Astrocyte (in vitro differentiated cells and primary cell): ENCODE data around the gene ITGB1BP1. TPM values are rescaled to one million over a fixed set of nuclear protein-coding genes. Genes with fewer than 3 reads are reported as not detected.

ENCODE experiments used
- DNase-seq: peaks from one replicate; pipeline ENCODE4 v3.0.0-alpha.2; 2010; ENCODE audit warnings: low read depth
- FAIRE-seq: peaks from 2 replicates; lab custom pipeline; 2011; peaks lifted over from hg19 to GRCh38; lab: Jason Lieb, UNC
- H2AFZ ChIP-seq: 2 replicates; pipeline ENCODE4 v1.6.0; 2012; ENCODE audit warnings: low read depth, low read length, inconsistent platforms
- H3K27ac ChIP-seq: 2 replicates; pipeline ENCODE4 v1.5.1; 2011; ENCODE audit warnings: low read depth, low read length, inconsistent platforms
- H3K27me3 ChIP-seq: 2 replicates; pipeline ENCODE4 v1.6.0; 2011; ENCODE audit warnings: low read length, inconsistent platforms; ENCODE audit not compliant: insufficient read depth
- H3K36me3 ChIP-seq: 2 replicates; pipeline ENCODE4 v1.5.1; 2011; ENCODE audit warnings: low read length, inconsistent platforms; ENCODE audit not compliant: insufficient read depth
- H3K4me1 ChIP-seq: 2 replicates; pipeline ENCODE4 v1.5.1; 2011; ENCODE audit warnings: low read length, inconsistent platforms; ENCODE audit not compliant: insufficient read depth
- H3K4me2 ChIP-seq: 2 replicates; pipeline ENCODE4 v1.6.0; 2012; ENCODE audit warnings: low read length, inconsistent platforms
- H3K4me3 ChIP-seq: 2 replicates; pipeline ENCODE4 v1.5.1; 2011; ENCODE audit warnings: low read depth, mild to moderate bottlenecking, low read length, inconsistent platforms; ENCODE audit not compliant: insufficient read depth
- H3K79me2 ChIP-seq: 2 replicates; pipeline ENCODE4 v1.6.0; 2012; ENCODE audit warnings: mild to moderate bottlenecking, low read length, inconsistent platforms; ENCODE audit not compliant: insufficient read depth
- H3K9ac ChIP-seq: 2 replicates; pipeline ENCODE4 v1.6.0; 2012; ENCODE audit warnings: mild to moderate bottlenecking, low read length, inconsistent platforms
- H3K9me3 ChIP-seq: 2 replicates; pipeline ENCODE4 v1.5.1; 2012; ENCODE audit warnings: low read depth, mild to moderate bottlenecking, low read length, inconsistent platforms; ENCODE audit not compliant: insufficient read depth
- H4K20me1 ChIP-seq: 2 replicates; pipeline ENCODE4 v1.6.0; 2012; ENCODE audit warnings: low read length, inconsistent platforms; ENCODE audit not compliant: insufficient read depth
- H3K27ac Mint-ChIP-seq: one replicate; pipeline ENCODE4 v1.8.0; 2021; ENCODE audit warnings: mild to moderate bottlenecking, mixed read lengths; ENCODE audit not compliant: unreplicated experiment
- H3K27me3 Mint-ChIP-seq: one replicate; pipeline ENCODE4 v1.8.0; 2021; ENCODE audit warnings: low read depth, mixed read lengths; ENCODE audit not compliant: unreplicated experiment
- H3K36me3 Mint-ChIP-seq: one replicate; pipeline ENCODE4 v1.8.0; 2021; ENCODE audit warnings: low read depth, mixed read lengths; ENCODE audit not compliant: unreplicated experiment
- H3K4me1 Mint-ChIP-seq: one replicate; pipeline ENCODE4 v1.8.0; 2021; ENCODE audit warnings: low read depth, mixed read lengths; ENCODE audit not compliant: unreplicated experiment
- H3K4me3 Mint-ChIP-seq: one replicate; pipeline ENCODE4 v1.8.0; 2021; ENCODE audit warnings: mild to moderate bottlenecking, moderate library complexity, mixed read lengths; ENCODE audit not compliant: unreplicated experiment
- H3K9me3 Mint-ChIP-seq: one replicate; pipeline ENCODE4 v1.8.0; 2021; ENCODE audit warnings: mild to moderate bottlenecking, mixed read lengths; ENCODE audit not compliant: unreplicated experiment
- EZH2 ChIP-seq: IDR thresholded peaks from 2 replicates; pipeline ENCODE4 v1.6.1; 2012; ENCODE audit warnings: mild to moderate bottlenecking, low read length, inconsistent platforms; ENCODE audit not compliant: insufficient read depth
- total RNA-seq: library from RNA; stranded (reverse); gene quantifications from 2 replicates; pipeline ENCODE4 v1.2.1, GENCODE V29; 2021
- TF ChIP-seq, protein P1 (sequence below): IDR thresholded peaks from 2 replicates; pipeline ENCODE4 v1.5.1; 2011; ENCODE audit warnings: low read depth, mild to moderate bottlenecking, inconsistent platforms, low read length, moderate library complexity; ENCODE audit not compliant: insufficient read depth

Gene ITGB1BP1
- total RNA-seq, 1 donor from 2014 or later, result 126 TPM

DNA sequence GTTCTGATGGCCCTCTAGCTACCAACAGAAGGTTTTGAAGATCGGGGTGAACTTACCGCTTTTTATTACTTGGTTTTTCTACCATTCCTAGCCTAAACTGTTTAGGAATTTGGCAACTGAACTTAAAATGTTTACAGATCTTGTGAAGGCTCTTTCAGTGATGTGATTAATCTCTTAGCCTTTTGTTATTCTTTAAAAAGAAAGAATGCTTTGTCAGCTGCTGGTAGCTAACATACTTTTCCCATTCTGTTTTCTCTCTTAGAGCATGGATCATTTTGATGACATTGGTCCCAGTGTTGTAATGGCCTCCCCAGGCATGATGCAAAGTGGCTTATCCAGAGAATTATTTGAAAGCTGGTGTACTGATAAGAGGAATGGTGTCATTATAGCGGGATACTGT is 18.2 kb upstream of the ITGB1BP1 start:
- Histone ChIP-seq H3K9me3 (no peaks in the 10 kb centered on the region), H2AFZ (no peak overlapping the region), H4K20me1 (no peaks in the 10 kb centered on the region), H3K79me2 (no peaks in the 10 kb centered on the region), H3K27ac (no peak overlapping the region), H3K9ac (no peak overlapping the region), H3K4me3 (no peak overlapping the region), H3K27me3 (no peaks in the 10 kb centered on the region), H3K36me3 (peaks cover 44% of the 10 kb centered on the region), H3K4me2 (no peak overlapping the region), H3K4me1 (no peaks in the 10 kb centered on the region)
- Mint-ChIP-seq H3K36me3 (peaks cover 14% of the 10 kb centered on the region), H3K27ac (no peak overlapping the region), H3K27me3 (no peaks in the 10 kb centered on the region), H3K9me3 (no peaks in the 10 kb centered on the region), H3K4me3 (no peak overlapping the region), H3K4me1 (peaks cover 3% of the 10 kb centered on the region)
- DNase-seq (peak; percentile 24), FAIRE-seq (no peak)
- TF ChIP-seq, protein P1, sequence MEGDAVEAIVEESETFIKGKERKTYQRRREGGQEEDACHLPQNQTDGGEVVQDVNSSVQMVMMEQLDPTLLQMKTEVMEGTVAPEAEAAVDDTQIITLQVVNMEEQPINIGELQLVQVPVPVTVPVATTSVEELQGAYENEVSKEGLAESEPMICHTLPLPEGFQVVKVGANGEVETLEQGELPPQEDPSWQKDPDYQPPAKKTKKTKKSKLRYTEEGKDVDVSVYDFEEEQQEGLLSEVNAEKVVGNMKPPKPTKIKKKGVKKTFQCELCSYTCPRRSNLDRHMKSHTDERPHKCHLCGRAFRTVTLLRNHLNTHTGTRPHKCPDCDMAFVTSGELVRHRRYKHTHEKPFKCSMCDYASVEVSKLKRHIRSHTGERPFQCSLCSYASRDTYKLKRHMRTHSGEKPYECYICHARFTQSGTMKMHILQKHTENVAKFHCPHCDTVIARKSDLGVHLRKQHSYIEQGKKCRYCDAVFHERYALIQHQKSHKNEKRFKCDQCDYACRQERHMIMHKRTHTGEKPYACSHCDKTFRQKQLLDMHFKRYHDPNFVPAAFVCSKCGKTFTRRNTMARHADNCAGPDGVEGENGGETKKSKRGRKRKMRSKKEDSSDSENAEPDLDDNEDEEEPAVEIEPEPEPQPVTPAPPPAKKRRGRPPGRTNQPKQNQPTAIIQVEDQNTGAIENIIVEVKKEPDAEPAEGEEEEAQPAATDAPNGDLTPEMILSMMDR, result no peak
- TF ChIP-seq EZH2, result no peak

- H3K9me3 Mint-ChIP-seq, result no peaks in the 10 kb centered on the region
- H3K9me3 ChIP-seq, result no peaks in the 10 kb centered on the region
- no peak overlapping the region for H2AFZ ChIP-seq
- no peaks in the 10 kb centered on the region for H3K4me1 ChIP-seq
- H3K4me3 Mint-ChIP-seq, result no peak overlapping the region
- H3K27ac ChIP-seq, result peak overlapping the region; percentile 72
- H3K79me2 ChIP-seq, result no peaks in the 10 kb centered on the region
- H3K9ac ChIP-seq, result no peak overlapping the region
- H3K27me3 Mint-ChIP-seq, result no peaks in the 10 kb centered on the region
- H3K27me3 ChIP-seq, result no peaks in the 10 kb centered on the region
- DNase-seq, result peak; percentile 57
- H3K27ac Mint-ChIP-seq, result peak overlapping the region; percentile 41
- FAIRE-seq, result no peak
- H3K36me3 ChIP-seq, result peaks cover 42% of the 10 kb centered on the region
- no peaks in the 10 kb centered on the region for H4K20me1 ChIP-seq
- peaks cover 3% of the 10 kb centered on the region for H3K4me1 Mint-ChIP-seq
- no peak overlapping the region for H3K4me3 ChIP-seq
- TF ChIP-seq EZH2, result no peak
- TF ChIP-seq, protein P1, result no peak
- H3K36me3 Mint-ChIP-seq, result peaks cover 18% of the 10 kb centered on the region
- H3K4me2 ChIP-seq, result no peak overlapping the region
Observed at GRCh38 chr2:9440058-9440727, 16.9 kb upstream of the ITGB1BP1 start.

DNA sequence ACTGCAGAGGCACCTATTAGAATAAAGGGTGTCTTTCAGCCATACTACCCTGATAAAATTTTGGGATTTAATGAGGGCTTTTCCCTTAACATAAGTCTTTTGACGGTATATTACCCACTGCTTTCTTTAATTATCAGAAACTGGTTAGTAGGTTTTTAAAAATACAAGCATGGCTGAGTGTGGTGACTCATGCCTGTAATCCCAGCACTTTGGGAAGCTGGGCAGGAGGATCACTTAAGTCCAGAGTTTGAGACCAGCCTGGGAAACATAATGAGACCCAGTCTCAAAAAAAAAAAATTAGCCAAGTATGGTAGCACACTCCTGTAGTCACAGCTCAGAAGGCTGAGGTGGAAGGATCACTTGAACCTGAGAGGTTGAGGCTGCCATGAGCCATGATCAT is 16.2 kb upstream of the ITGB1BP1 start:
- H3K9me3 ChIP-seq, result no peaks in the 10 kb centered on the region
- Mint-ChIP-seq H3K27ac (peak overlapping the region; percentile 4), H3K4me1 (peaks cover 3% of the 10 kb centered on the region), H3K27me3 (no peaks in the 10 kb centered on the region), H3K36me3 (peaks cover 20% of the 10 kb centered on the region), H3K9me3 (no peaks in the 10 kb centered on the region), H3K4me3 (no peak overlapping the region)
- H4K20me1 ChIP-seq, result no peaks in the 10 kb centered on the region
- H3K79me2 ChIP-seq, result no peaks in the 10 kb centered on the region
- peak overlapping the region; percentile 72 for H3K27ac ChIP-seq
- H3K4me2 ChIP-seq, result peak overlapping the region; percentile 28
- H3K9ac ChIP-seq, result peak overlapping the region; percentile 6
- H3K4me1 ChIP-seq, result no peaks in the 10 kb centered on the region
- H2AFZ ChIP-seq, result no peak overlapping the region
- H3K4me3 ChIP-seq, result no peak overlapping the region
- no peak for DNase-seq
- H3K27me3 ChIP-seq, result no peaks in the 10 kb centered on the region
- no peak for FAIRE-seq
- TF ChIP-seq, protein P1, result no peak
- TF ChIP-seq EZH2, result no peak
- H3K36me3 ChIP-seq, result peaks cover 47% of the 10 kb centered on the region
